ENCODE measurements around the gene GDPD1.
"Not testable (repeated sequence)": the region's sequence is repeated elsewhere in the genome, so short reads cannot be mapped to it uniquely, and the experiment has no call there.

- TF ChIP-seq POLR2A (IDR thresholded peaks at IDR 0.05; ENCODE audit: low read depth, low read length); TAF1 (IDR thresholded peaks at IDR 0.05; ENCODE audit: borderline replicate concordance, low read depth, low read length); POLR2AphosphoS5 (IDR thresholded peaks at IDR 0.05; ENCODE audit: low read depth, low read length): not testable (repeated sequence)
Measured at GRCh38 chr17:59179601-59180000, 40.7 kb upstream of the GDPD1 start.

Data from GM12892 (cell line).